HepG2 (cell line): ENCODE results near the gene CCDC180. TPM values are rescaled to one million over a fixed set of nuclear protein-coding genes. Genes with fewer than 3 reads are reported as not detected.

Experiments used
- ARID2 ChIP-seq: sonication (generic); formaldehyde crosslinking; IDR thresholded peaks from 2 replicates; pipeline ENCODE4 v1.8.1; 2022; ENCODE audit warnings: mild to moderate bottlenecking, missing genetic modification reagents, borderline replicate concordance
- ATF5 ChIP-seq: sonication (generic); formaldehyde crosslinking; IDR thresholded peaks from 2 replicates; pipeline ENCODE4 v1.4.0; 2020; ENCODE audit warnings: mild to moderate bottlenecking, low read depth, missing genetic modification reagents
- BCL6 ChIP-seq: IDR thresholded peaks from 2 replicates; pipeline ENCODE4 v1.6.1; 2016; ENCODE audit warnings: missing genetic modification reagents, missing compliant biosample characterization
- PRMT3 ChIP-seq: sonication (generic); formaldehyde crosslinking; IDR thresholded peaks from 2 replicates; pipeline ENCODE4 v1.8.1; 2022; ENCODE audit warnings: low read depth, mild to moderate bottlenecking, moderate library complexity, missing genetic modification reagents, borderline replicate concordance
- SMARCE1 ChIP-seq: fragments of 450-650 bp; IDR thresholded peaks from 2 replicates; pipeline ENCODE4 v1.6.1; 2017; ENCODE audit warnings: borderline replicate concordance
- ZNF281 ChIP-seq: sonication (generic); formaldehyde crosslinking; IDR thresholded peaks from 2 replicates; pipeline ENCODE4 v1.4.0; 2020; ENCODE audit warnings: missing genetic modification reagents, borderline replicate concordance
- ZNF326 ChIP-seq: sonication (generic); formaldehyde crosslinking; IDR thresholded peaks from 2 replicates; pipeline ENCODE4 v1.4.0; 2020; ENCODE audit warnings: missing genetic modification reagents, borderline replicate concordance
- polyA plus RNA-seq, 8 experiments: library from polyadenylated mRNA; depleted of rRNA in 3 of 8; stranded (reverse) in 7 of 8; unstranded in 1 of 8; fragments of >200 nt; fragmentation: Illumina TruSeq in 4 of 8; extraction: Trizol in 4 of 8; gene quantifications; 2 replicates each; pipeline versions ENCODE4 v1.2.1 to v1.2.3, GENCODE V29; 2011 to 2016; ENCODE audit warnings: low read depth in 4 of 8, missing spikeins in 1 of 8, mixed read lengths in 1 of 8; ENCODE audit not compliant: insufficient read depth in 1 of 8
- total RNA-seq, 5 experiments: library from RNA; depleted of rRNA; stranded (reverse); fragments of >200 nt; fragmentation: Illumina TruSeq; extraction: Trizol; gene quantifications; 2 replicates each; pipeline ENCODE4 v1.2.3, GENCODE V29; 2016; ENCODE audit warnings: low read depth in 1 of 5
- TF ChIP-seq, protein P1 (sequence below): sonication (generic); formaldehyde crosslinking; conservative IDR thresholded peaks from 2 replicates; pipeline ENCODE4 v1.4.0; 2020; ENCODE audit warnings: mild to moderate bottlenecking, missing genetic modification reagents, moderate library complexity

CCDC180 gene
- total and polyA plus RNA-seq, 2 of the 13 experiments (the other 11 are each of a cell fraction or from before 2014, with no cell fraction given): 2.2 to 2.5 TPM

DNA sequence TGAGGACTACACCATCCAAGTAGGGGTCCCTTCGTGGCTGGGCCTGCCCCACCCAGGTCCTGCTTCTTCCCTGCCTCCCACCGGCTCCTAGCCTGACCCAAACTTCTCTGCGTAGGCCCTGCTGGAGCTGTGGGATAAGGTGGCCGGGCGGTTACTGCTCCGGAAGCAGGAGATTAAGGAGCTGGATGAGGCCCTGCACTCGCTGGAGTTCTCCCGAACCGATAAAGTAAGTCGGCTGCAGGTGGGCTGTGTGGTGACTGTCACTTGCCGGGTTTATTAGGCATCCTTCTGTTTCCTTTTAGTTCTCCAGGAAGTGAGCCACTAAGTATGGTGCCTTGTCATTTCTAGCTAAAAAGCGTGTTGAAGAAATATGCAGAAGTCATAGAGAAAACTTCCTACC is 7.0 kb downstream of the CCDC180 start (continued):
- TF ChIP-seq PRMT3 (no peak), ATF5 (CRISPR knock-in tag) (no peak), SMARCE1 (no peak), BCL6 (CRISPR knock-in tag) (no peak), ZNF326 (CRISPR knock-in tag) (no peak), ARID2 (CRISPR knock-in tag) (no peak), ZNF281 (CRISPR knock-in tag) (no peak)
- TF ChIP-seq, protein P1, sequence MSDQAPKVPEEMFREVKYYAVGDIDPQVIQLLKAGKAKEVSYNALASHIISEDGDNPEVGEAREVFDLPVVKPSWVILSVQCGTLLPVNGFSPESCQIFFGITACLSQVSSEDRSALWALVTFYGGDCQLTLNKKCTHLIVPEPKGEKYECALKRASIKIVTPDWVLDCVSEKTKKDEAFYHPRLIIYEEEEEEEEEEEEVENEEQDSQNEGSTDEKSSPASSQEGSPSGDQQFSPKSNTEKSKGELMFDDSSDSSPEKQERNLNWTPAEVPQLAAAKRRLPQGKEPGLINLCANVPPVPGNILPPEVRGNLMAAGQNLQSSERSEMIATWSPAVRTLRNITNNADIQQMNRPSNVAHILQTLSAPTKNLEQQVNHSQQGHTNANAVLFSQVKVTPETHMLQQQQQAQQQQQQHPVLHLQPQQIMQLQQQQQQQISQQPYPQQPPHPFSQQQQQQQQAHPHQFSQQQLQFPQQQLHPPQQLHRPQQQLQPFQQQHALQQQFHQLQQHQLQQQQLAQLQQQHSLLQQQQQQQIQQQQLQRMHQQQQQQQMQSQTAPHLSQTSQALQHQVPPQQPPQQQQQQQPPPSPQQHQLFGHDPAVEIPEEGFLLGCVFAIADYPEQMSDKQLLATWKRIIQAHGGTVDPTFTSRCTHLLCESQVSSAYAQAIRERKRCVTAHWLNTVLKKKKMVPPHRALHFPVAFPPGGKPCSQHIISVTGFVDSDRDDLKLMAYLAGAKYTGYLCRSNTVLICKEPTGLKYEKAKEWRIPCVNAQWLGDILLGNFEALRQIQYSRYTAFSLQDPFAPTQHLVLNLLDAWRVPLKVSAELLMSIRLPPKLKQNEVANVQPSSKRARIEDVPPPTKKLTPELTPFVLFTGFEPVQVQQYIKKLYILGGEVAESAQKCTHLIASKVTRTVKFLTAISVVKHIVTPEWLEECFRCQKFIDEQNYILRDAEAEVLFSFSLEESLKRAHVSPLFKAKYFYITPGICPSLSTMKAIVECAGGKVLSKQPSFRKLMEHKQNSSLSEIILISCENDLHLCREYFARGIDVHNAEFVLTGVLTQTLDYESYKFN: no peak
